Fibroblast of skin of right biceps (primary cell): ENCODE data around the gene ABO.
"Not testable (repeated sequence)": the region's sequence is repeated elsewhere in the genome, so short reads cannot be mapped to it uniquely, and the experiment has no call there.

Source experiments
- DNase-seq: peaks from one replicate; pipeline ENCODE4 v3.0.0-alpha.2; 2013

The ABO gene

DNA sequence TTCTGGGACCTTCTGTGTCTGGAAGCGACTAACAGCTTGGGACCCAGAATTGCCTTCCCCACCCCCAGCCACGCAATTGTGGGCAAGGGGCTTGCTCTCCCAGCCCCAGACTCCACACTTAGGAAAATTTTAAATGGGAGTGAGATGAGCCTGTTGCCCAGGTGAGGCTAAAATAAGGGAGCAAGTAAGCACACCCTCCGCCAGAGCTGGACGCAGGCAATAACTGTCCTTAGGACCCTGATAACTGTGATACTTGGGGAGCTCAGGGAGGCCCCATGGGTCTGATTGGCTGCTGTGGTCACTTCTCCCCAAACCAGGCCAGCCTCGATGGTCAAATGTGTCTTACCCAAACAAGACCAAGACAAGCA, 13.3 kb downstream of the ABO start:
- DNase-seq: no peak

DNA sequence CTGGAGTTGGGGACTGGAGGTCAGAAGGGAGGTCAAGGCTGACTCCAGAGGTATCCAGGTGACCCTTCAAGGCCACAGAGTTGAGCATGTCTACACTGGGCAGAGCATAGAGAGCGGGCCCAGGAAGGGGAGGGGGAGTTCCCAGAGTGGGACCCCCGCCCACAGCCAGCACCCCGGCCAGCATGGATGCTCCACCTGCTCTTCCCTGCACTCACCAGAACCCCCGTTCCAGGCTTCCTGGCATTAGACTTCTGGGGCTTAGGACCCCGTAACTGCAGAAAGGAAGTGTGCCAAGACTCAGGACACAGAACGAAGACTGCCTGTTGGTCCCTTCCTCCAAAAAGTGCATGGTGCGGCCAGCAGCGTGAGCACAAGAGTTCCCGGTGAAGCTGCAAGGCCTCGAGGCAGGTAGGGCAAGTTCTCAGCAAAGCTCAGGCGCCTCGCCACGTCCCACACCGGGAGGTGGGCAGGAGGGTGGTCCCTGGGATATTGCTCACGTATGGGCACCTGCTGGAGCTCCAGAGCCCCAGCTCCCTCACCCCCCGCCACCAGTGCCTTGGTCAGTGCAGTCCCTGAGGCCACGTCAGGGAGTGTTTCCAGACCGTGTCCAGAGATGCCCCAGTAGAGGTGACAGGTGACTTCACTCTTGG, 13.8 kb downstream of the ABO start:
- DNase-seq: no peak

GRCh38 chr9:133260334-133261102, 14.5 kb downstream of the ABO start:
- no peak for DNase-seq

DNA sequence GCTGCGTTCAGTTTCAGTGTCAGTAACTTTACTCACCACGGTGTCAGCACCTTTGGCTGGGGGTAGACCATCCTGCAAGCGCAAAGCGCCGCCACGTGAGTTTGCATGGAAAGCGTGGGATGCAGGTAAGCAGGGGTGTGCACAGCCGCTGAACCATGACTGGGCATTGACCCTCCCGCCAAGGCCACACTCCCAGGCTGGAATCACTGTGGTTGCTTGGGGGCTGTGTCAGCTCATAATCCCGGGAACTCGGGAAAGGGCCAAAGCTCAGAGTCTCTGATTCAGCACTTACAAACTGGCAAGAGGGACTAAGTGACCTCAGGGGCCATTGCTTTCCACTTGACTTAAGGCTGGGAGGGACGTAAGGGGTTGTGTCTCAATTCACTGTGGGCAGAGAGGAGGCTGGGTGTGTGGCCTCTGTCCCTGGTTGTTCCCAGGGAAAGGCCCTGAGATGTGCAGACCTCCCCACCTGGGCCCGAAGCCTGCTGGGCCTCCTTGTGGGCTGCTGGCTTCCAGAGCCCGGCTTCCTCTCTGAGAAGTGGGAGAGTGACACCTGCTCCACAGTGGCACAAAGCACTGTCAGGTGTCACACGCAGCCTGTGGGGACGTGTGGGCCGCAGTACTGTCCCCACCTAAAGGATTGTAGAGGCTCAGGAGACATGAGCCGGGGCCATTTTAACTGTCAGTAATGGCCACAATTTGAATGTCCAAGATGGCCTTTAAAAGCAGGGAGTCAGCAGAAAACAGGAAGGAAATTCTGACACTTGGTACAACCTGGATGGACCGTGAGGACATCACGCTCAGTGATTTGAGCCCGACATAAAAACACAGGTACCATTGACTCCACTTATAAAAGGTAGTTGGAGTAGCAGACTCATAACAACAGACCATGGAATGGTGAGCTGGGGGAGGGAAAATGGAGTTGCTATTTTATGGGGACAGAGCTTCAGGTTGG, 16.7 kb downstream of the ABO start:
- no peak for DNase-seq

DNA sequence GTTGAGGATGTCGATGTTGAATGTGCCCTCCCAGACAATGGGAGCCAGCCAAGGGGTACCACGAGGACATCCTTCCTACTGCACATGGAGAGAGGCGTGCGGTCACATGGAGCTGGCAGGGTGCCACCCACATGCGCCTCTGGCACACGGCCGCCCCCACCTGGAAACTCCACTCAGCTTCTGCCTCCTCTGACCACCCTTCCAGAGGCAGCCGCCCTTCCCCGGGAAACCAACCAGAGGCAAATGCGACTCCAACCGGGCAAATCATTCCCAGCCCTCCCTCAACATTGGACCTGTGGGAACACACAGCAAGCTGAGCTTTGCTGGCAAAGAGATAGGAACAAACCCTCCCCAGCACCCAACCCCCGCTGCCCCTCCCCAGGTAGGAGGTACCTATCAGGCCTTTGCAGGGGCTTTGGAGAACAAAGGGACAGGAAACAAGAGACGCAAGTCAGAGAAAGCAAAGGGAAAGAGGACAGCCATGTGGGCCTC, 17.5 kb downstream of the ABO start:
- DNase-seq: no peak

DNA sequence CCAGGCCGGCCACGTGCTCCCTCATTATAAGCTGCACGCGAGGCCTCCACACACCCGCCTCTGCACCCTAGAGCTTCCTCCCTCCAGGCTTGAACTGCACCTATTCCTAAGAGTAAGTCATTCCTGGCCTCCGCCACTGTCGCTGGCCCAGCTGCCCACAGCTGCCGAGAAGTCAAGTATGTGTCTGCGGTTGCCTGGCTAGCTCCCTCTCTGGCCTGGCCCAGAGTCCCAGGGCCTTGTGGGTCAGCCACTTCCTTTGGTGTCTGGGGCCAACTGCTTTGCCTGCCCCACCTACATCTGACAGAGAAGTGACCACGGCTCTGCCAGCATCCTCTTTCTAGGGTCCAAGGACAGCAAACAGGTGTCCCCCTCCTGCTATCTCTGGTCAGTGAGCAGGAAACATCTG, 18.3 kb downstream of the ABO start:
- DNase-seq: no peak

- DNase-seq: no peak
These were observed 18.9 kb downstream of the ABO start for GRCh38 chr9:133256136-133256461.

- DNase-seq: no peak
These were observed 19.4 kb downstream of the ABO start for GRCh38 chr9:133255371-133256135.

DNA sequence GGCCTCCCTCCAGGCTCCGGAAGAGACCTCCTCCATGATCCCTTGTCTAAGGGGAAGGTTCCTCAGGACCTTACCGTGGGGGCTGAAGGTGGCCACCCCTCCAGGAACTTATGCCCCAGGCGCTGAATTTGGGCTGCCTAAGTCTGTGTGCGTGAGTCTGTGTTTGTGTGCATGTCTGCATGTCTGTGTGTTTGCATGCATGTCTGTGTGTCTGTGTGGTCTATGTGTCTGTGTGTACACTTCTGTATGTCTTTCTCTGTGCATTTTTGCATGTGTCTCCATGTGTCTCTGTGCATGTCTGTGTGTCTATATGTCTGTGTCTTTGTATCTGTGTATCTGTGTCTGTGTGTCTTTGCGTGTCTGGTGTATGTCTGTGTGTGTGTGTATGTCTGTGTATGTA, 20.5 kb downstream of the ABO start:
- no peak for DNase-seq

GRCh38 chr9:133253268-133253667, 21.7 kb downstream of the ABO start:
- no peak for DNase-seq

GRCh38 chr9:133252301-133253020, 22.5 kb downstream of the ABO start:
- DNase-seq: no peak

DNA sequence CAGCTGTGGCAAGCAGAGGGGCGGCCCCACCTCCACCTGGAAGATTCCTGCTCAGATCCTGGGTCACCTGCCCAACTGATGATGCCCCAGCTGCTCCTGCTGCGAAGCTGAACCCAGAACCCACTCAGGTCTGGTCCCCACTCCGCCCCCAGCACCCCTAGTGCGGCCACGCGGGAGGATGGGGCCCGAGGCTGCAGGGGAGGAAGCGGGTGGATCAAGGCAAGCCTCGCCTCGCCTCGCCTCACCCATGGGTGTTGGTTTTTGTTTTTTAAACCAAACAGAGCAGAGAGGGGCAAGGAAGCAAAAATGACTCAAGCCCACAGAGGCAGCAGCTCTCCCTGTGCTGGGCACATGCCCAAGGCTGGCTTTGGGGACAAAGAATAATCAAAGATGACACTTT, 23.2 kb downstream of the ABO start:
- DNase-seq: no peak

- not testable (repeated sequence) for DNase-seq
These were observed 23.8 kb downstream of the ABO start for GRCh38 chr9:133251221-133251620.

GRCh38 chr9:133250741-133251170, 24.2 kb downstream of the ABO start:
- no peak for DNase-seq

DNA sequence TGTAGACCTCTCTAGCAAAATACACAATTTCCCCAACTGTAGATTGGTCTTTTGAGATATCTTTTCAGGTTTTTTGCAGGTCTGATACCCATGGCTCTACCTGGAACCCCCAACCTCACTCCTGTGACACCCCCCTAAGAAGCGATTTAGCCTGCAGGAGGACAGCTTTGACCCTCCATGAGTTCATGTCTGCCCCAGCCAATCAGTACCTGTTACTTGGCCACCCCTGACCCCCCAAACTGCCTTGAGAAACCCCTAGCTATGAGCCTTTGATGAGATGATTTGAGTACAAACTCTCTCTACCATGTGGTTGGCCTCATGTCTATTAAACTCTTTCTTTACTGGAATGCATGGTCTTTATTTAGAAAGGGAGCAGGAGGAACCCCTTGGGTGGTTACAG, 25.7 kb downstream of the ABO start:
- no peak for DNase-seq

DNA sequence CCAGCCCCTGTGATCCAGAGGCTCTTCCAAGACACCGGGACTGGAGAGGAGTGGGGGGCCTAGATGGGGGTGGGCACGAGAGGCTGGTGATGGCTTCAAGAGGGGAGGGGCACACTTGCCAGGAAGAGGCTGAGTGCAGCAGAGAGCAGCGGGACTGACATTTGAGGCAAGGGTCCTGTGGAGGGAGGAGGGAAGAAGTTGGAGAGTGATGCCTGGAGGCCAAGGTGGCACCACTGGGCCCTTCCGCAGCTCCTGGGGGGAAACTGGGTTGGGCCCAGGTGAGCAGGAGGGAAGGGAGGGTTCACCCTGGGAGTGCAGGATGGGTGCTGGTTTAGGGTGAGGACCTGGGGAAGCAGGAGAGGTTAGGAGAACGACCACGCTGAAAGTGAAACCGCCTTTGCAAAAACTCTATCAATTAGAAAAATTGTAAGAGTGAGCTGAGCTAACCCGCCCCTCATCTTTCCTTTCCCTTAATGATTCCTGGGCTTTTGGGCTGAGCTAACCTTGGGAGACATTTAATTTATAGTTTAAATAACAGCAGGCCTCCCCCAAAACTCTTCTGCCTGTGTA, 26.2 kb downstream of the ABO start:
- no peak for DNase-seq

DNA sequence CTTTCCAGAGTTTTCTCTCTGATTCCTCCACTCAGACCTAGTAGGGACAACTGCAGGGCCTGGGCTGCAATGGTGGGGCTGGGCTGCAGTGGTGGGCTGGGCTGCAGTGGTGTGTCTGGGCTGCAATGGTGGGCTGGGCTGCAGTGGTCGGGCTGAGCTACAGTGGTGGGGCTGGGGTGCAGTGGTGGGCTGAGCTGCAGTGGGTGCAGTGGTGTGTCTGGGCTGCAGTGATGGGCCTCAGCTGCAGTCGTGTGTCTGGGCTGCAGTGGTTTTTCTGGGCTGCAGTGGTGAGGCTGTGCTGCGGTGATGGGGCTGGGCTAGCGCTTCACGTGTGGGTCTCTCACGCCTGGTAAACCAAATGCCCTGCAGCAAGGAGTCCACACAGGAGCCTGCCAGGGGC, 27.4 kb downstream of the ABO start:
- DNase-seq: no peak

DNA sequence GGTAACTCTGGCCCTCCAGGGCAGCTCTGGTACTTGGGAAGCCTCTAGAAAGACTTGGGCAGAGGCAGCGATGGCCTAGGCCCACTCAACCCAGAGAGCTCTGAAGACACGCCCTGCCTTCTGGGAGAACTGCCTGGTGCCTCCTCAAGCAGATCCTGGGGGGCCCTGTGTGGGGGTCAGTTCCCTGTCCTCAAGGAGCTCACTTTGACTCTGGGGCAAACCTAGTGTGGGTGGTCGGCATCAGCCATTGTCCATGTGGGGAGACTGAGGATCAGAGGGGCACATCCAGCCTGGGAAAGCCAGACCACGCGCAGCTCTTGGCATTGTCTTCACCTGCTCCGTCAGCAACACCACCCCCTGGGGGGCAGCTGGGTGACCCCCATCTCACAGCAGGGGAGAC, 28.0 kb downstream of the ABO start:
- DNase-seq: no peak

GRCh38 chr9:133246562-133246961, 28.4 kb downstream of the ABO start:
- no peak for DNase-seq

DNA sequence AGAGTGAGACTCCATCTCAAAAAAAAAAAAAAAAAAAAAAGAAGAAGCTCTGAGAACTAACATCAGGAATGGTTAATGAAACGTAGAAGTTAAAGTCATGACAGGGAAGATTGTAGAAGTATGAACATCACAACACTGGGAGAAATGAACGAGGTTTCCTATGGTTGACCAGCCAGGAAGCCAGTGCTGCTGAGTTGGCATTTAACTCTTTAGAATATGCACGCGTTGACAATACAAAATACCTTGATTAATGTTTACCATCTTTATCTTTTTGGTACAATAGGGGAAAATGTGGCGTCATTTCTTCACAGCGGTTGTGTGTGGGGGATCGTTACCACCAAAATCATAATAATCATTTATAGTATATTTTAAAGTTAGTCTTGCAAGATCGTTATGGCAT, 32.0 kb downstream of the ABO start:
- DNase-seq: no peak

DNA sequence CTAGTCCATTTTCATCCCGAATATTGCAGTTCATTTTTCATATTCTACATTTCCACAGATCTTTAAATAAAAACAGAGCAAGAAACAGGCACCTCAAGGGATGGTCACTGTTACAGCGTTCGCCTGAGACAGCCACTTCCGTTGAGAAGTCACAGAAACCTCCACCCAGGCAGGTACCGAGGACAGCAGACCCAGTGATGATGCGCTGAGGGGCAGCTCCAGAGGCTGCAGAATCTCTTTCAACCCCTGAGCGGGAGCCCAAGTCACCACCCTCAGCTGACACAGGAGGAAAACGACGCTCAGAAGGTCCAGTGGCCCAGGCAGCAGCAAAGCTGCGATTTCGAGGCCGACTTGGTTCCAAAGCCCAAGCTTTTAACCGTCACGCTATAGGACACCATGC, 32.8 kb downstream of the ABO start:
- no peak for DNase-seq
